LNCaP clone FGC (cell line): ENCODE results near the gene PIK3AP1.
"Not testable (repeated sequence)": the region's sequence is repeated elsewhere in the genome, so short reads cannot be mapped to it uniquely, and the experiment has no call there.

ENCODE experiments used
- DNase-seq: peaks from one replicate; pipeline ENCODE4 v3.0.0-alpha.2; 2011; ENCODE audit warnings: low read depth
- H3K4me3 ChIP-seq: 2 replicates; pipeline ENCODE4 v1.5.1; 2011; ENCODE audit warnings: mild to moderate bottlenecking, low read depth, low read length, control low read depth
- CTCF ChIP-seq: IDR thresholded peaks from 2 replicates; pipeline ENCODE4 v1.5.1; 2012; ENCODE audit warnings: mild to moderate bottlenecking; ENCODE audit not compliant: control insufficient read depth, insufficient read depth; ENCODE audit errors: extremely low read depth

The PIK3AP1 gene

GRCh38 chr10:96704563-96704962 lies 15.8 kb downstream of the PIK3AP1 start:
- DNase-seq, result no peak
- no peak for TF ChIP-seq CTCF
- no peak overlapping the region for H3K4me3 ChIP-seq

- no peak for DNase-seq
- no peak for TF ChIP-seq CTCF
- H3K4me3 ChIP-seq, result no peak overlapping the region
These were observed 17.0 kb downstream of the PIK3AP1 start for GRCh38 chr10:96703358-96703757.

GRCh38 chr10:96701265-96701664 lies 19.0 kb downstream of the PIK3AP1 start:
- no peak for TF ChIP-seq CTCF
- no peak overlapping the region for H3K4me3 ChIP-seq
- no peak for DNase-seq

- H3K4me3 ChIP-seq, result no peak overlapping the region
- no peak for DNase-seq
- no peak for TF ChIP-seq CTCF
These were observed 19.8 kb downstream of the PIK3AP1 start for GRCh38 chr10:96700374-96701099.

GRCh38 chr10:96699613-96700012 lies 20.7 kb downstream of the PIK3AP1 start:
- no peak overlapping the region for H3K4me3 ChIP-seq
- DNase-seq, result no peak
- TF ChIP-seq CTCF, result no peak

- not testable (repeated sequence) for H3K4me3 ChIP-seq, DNase-seq
These were observed 22.0 kb downstream of the PIK3AP1 start for GRCh38 chr10:96698305-96698704.

- no peak for TF ChIP-seq CTCF
- no peak overlapping the region for H3K4me3 ChIP-seq
- DNase-seq, result no peak
These were observed 22.9 kb downstream of the PIK3AP1 start for GRCh38 chr10:96697438-96697837.
